ENCODE data around the gene RAB11FIP2.

Gene RAB11FIP2

GRCh38 chr10:117980755-117981702, 65.7 kb downstream of the RAB11FIP2 start:
- no peak for DNase-seq

- no peak for DNase-seq
These were observed 66.5 kb downstream of the RAB11FIP2 start for GRCh38 chr10:117980216-117980615.

DNA sequence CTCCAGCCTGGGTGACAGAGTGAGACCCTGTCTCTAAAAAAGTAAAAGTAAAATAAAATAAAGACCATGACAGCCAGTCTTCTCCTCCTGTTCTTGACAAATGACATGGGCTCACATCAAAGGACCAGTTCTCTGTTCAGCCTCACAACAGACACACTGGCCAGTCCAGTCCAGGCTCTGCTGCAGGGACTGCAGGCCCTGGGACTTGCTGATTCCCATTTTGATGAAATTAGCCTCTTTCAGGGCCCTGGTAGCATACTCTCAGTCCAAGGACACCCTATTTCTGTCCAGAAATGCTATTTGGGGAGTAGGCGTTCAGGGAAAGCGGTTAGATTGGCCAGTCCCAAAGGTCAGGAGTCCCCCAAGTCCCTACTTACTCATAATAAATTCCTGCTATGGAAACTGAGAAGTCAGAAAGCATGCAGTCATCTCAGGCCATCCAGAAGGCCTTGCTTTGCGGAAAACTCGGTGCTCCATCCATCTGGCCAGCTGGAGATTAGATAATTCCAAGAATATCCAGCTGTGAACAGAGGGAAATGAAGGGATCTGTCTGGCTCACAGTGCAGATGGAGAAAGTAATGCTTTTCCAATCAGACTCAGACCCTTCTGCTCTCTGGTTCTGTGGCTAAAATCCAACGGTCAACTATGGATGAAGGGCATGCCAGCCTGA, 74.4 kb downstream of the RAB11FIP2 start:
- DNase-seq = no peak

- DNase-seq = no peak
These were observed 75.8 kb downstream of the RAB11FIP2 start for GRCh38 chr10:117970962-117971361.

DNA sequence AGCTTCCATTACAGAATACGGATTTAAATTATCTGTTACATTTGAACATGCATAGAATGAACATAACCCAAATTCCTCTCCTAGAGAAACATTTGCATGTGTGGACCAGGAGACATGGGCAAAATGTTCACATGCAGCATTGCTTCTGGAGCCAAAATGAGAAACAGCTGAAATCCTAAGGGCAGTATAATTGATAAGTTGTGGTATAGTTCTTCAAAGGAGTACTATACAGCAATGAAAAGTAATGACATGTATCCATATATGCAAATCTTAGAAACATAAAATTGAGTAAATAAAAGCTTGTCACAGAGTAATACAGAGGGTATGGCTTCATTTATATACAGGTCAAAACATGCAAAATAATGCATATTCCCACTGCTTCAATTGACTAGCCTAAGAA, 77.1 kb downstream of the RAB11FIP2 start:
- no peak for DNase-seq

- no peak for DNase-seq
These were observed 78.2 kb downstream of the RAB11FIP2 start for GRCh38 chr10:117968354-117969182.

DNA sequence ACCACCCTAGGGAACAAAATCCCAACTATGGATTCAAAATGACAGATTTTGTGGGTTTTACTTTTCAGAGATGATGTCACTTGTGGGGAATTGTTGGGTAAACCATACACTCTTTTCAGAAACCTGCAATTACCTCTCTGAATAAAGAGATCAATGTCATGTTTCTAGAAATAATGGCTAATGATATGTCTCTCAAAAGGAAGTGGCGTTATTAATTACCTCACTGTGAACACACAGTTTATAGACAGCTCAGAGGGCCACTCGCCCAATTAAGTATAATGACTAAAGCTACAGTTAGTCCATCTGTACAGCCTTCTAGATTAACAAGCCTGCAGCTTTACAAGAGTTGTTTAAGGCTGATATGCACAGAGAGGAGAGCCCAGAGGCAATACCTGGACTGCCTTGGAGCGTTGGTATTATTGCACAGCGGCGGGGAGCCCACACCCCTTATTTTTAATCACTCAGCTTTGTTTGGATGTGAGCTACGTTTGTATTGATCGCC, 79.5 kb downstream of the RAB11FIP2 start:
- no peak for DNase-seq

DNA sequence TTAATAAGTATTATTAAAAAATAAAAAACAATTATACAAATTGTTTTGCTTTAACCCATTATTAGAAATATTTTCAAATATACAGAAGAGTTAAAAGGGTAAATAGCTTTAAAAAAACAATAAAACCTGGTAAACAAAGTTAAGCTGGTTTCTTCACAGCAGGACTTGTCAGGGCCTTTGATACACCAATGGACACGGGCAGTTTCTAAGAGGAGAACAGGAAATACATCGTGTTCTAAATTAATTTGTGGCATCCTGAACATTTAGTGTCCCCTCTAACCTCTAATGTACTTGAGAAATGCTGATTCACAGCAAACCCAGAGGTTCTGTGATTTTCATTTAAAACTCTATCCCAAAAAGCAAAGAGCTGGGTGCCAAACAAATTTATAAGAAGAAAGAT, 80.8 kb downstream of the RAB11FIP2 start:
- DNase-seq = no peak

DNA sequence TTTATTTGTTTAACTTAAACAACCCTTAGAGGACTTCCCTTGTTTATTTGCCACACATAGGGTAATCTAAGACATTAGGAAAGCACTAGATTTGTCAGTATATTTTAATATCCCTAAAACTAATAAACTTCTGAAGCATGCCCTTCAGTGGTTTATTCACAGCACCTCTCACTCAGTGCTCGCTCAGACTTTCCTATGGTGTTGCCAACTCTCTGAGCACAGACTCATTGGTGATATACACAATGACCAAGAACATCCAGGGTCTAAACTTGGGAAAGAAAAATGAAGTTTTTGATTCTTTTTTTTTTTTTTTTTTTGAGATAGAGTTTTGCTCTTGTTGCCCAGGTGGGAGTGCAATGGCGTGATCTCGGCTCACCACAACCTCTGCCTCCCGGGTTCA, 82.2 kb downstream of the RAB11FIP2 start:
- no peak for DNase-seq

DNA sequence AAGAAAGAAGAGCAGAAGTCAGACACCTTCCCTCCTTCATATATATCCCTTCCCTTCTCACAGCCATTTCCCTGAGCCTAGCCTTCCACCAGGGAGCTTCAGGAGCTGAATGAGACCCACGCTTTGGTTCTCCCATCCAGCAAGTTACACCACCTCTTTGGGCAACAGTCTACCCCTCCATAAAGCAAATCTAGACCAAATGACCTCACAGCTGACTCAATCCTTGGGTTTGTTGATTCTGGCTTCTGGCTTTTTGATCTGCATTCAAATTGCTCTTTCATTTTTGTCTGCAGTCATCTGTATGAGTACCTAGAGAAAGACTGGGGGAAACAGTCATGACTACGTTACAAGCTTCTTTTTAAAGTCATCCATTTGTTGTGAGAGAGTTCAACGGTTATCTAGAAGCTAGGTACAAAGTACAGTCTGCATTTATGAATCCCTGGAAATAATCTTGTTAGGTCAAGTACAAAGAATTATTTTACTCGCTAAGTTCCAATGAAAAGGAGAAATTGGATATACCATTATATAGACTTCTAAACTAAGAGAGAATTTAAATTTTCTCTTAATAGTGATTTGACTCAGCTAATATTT, 86.3 kb downstream of the RAB11FIP2 start:
- DNase-seq = no peak

- no peak for DNase-seq
These were observed 89.8 kb downstream of the RAB11FIP2 start for GRCh38 chr10:117956972-117957371.

DNA sequence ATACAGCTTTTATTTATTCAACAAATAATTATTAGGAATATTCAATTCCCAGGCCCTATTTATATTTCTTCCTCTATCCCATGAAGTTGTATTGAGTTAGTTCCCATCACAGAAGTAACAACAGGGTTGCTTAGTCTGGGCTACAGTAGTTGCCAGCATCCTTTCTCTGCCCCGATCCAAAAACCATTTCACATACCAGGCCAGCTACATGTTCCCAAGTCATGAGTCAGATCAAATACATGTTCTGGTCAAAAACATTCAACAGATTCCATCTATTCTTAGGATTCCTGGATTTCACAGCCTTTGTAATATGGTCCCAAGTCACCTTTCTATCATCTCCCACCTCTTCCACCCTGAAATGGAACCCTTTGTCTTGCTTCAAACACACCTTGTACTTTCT, 91.6 kb downstream of the RAB11FIP2 start:
- no peak for DNase-seq

Data from NCI-H345 (cell line).